Lower lobe of right lung (tissue), 2 donors: Measurements from ENCODE around the gene MBNL1. TPM values are rescaled to one million over a fixed set of nuclear protein-coding genes. Genes with fewer than 3 reads are reported as not detected.

Experiments
- ATAC-seq, 2 donors: fragments of 200-7000 bp; cut with Tn5 transposase; one replicate each; pipeline ENCODE4 v1.9.1; 2020 to 2022; ENCODE audit warnings: mild to moderate bottlenecking in 2 of 2, moderate library complexity in 2 of 2
- DNase-seq: peaks from one replicate; pipeline ENCODE4 v3.0.0-alpha.2; 2020
- H3K27ac ChIP-seq: fragments of 200-600 bp; one replicate; pipeline ENCODE4 v1.8.0; 2022
- H3K27me3 ChIP-seq: fragments of 200-600 bp; one replicate; pipeline ENCODE4 v1.8.0; 2022; ENCODE audit warnings: low read depth
- H3K36me3 ChIP-seq: fragments of 200-600 bp; one replicate; pipeline ENCODE4 v1.8.0; 2022; ENCODE audit warnings: mild to moderate bottlenecking
- H3K4me1 ChIP-seq: fragments of 200-600 bp; one replicate; pipeline ENCODE4 v1.8.0; 2022
- H3K4me3 ChIP-seq: fragments of 200-600 bp; one replicate; pipeline ENCODE4 v1.8.0; 2022; ENCODE audit warnings: mild to moderate bottlenecking
- H3K9me3 ChIP-seq: fragments of 200-600 bp; one replicate; pipeline ENCODE4 v1.8.0; 2022
- CTCF ChIP-seq: fragments of 200-600 bp; IDR thresholded peaks from one replicate; pipeline ENCODE4 v1.8.0; 2022; ENCODE audit warnings: antibody characterized with exemption, mild to moderate bottlenecking
- intact Hi-C: fragments of 100-400 bp; cut with DNase I; formaldehyde crosslinking; loops from one replicate; pipeline ENCODE4 v1.11.0; 2022
- total RNA-seq: library from RNA; stranded (reverse); fragmentation: NEBNext Ultra II Directional; extraction: Animal tissue kit (Norgen Biotek cat#: 25700); gene quantifications from one replicate; pipeline ENCODE4 v1.2.1, GENCODE V29; 2021
- donor health status: DM: no; HTN: yes; CAD: no; lungs with severe emphysema.

The MBNL1 gene
- total RNA-seq, 1 donor from 2014 or later: 235 TPM

- H3K27me3 ChIP-seq: no peaks in the 10 kb centered on the region
- no peak overlapping the region for H3K27ac ChIP-seq
- peaks cover 35% of the 10 kb centered on the region for H3K4me1 ChIP-seq
- no peaks in the 10 kb centered on the region for H3K9me3 ChIP-seq
- peaks cover 6% of the 10 kb centered on the region for H3K36me3 ChIP-seq
- DNase-seq (no peak), ATAC-seq (no peak)
- intact Hi-C loops: no loop called here
- TF ChIP-seq CTCF: no peak
- H3K4me3 ChIP-seq: no peak overlapping the region
These were observed 80.7 kb downstream of the MBNL1 start for GRCh38 chr3:152349392-152349791.

- intact Hi-C loops: no loop called here
- H3K4me3 ChIP-seq: no peak overlapping the region
- ATAC-seq: no peak
- H3K27me3 ChIP-seq: no peaks in the 10 kb centered on the region
- no peak overlapping the region for H3K27ac ChIP-seq
- no peak for TF ChIP-seq CTCF
- no peaks in the 10 kb centered on the region for H3K9me3 ChIP-seq
- H3K36me3 ChIP-seq: no peaks in the 10 kb centered on the region
- peaks cover 28% of the 10 kb centered on the region for H3K4me1 ChIP-seq
- DNase-seq: no peak
These were observed 81.4 kb downstream of the MBNL1 start for GRCh38 chr3:152350139-152350538.

- no peak overlapping the region for H3K27ac ChIP-seq
- H3K27me3 ChIP-seq: no peaks in the 10 kb centered on the region
- no peak for TF ChIP-seq CTCF
- DNase-seq (no peak), ATAC-seq (no peak)
- no peak overlapping the region for H3K4me3 ChIP-seq
- H3K9me3 ChIP-seq: no peaks in the 10 kb centered on the region
- no peaks in the 10 kb centered on the region for H3K36me3 ChIP-seq
- intact Hi-C loops: no loop called here
- peaks cover 24% of the 10 kb centered on the region for H3K4me1 ChIP-seq
These were observed 82.0 kb downstream of the MBNL1 start for GRCh38 chr3:152350776-152351175.

- peaks cover 29% of the 10 kb centered on the region for H3K4me1 ChIP-seq
- ATAC-seq: no peak
- DNase-seq: no peak
- TF ChIP-seq CTCF: no peak
- H3K9me3 ChIP-seq: no peaks in the 10 kb centered on the region
- H3K27me3 ChIP-seq: no peaks in the 10 kb centered on the region
- H3K4me3 ChIP-seq: no peak overlapping the region
- intact Hi-C loops: no loop called here
- no peak overlapping the region for H3K27ac ChIP-seq
- H3K36me3 ChIP-seq: no peaks in the 10 kb centered on the region
These were observed 83.8 kb downstream of the MBNL1 start for GRCh38 chr3:152352554-152352953.

- intact Hi-C loops: no loop called here
- no peaks in the 10 kb centered on the region for H3K9me3 ChIP-seq
- H3K27ac ChIP-seq: no peak overlapping the region
- no peaks in the 10 kb centered on the region for H3K27me3 ChIP-seq
- H3K4me1 ChIP-seq: peaks cover 22% of the 10 kb centered on the region
- H3K36me3 ChIP-seq: no peaks in the 10 kb centered on the region
- TF ChIP-seq CTCF: no peak
- H3K4me3 ChIP-seq: no peak overlapping the region
- DNase-seq (no peak), ATAC-seq (no peak)
These were observed 84.8 kb downstream of the MBNL1 start for GRCh38 chr3:152353578-152353977.
